ENCODE data around the gene ROR1.

DNA sequence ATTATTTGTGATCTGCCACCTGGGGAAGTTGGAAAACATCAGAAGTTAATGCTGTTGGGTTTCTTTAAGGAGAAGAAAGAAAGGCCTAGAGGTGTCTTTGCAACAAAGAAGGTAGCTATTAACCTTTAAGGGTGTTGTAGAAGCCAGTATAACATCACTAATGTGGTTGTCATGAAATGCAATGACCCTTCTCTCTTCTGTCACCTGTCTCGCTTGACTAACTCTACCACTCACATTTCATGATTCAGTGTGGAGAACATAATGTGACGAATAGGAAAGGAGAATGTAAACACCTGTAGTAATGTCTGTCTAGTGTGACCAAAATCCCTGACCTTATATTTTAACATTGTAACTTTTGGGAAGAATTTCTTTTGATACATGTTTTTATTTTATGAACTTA is 217.9 kb downstream of the ROR1 start:
- TF ChIP-seq, protein P1, sequence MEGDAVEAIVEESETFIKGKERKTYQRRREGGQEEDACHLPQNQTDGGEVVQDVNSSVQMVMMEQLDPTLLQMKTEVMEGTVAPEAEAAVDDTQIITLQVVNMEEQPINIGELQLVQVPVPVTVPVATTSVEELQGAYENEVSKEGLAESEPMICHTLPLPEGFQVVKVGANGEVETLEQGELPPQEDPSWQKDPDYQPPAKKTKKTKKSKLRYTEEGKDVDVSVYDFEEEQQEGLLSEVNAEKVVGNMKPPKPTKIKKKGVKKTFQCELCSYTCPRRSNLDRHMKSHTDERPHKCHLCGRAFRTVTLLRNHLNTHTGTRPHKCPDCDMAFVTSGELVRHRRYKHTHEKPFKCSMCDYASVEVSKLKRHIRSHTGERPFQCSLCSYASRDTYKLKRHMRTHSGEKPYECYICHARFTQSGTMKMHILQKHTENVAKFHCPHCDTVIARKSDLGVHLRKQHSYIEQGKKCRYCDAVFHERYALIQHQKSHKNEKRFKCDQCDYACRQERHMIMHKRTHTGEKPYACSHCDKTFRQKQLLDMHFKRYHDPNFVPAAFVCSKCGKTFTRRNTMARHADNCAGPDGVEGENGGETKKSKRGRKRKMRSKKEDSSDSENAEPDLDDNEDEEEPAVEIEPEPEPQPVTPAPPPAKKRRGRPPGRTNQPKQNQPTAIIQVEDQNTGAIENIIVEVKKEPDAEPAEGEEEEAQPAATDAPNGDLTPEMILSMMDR (IDR thresholded peaks at IDR 0.05): no peak
- TF ChIP-seq POLR2A (IDR thresholded peaks at IDR 0.05) (no peak), POLR2AphosphoS5 (IDR thresholded peaks at IDR 0.05) (no peak), EP300 (IDR thresholded peaks at IDR 0.05) (no peak)

Measured in suprapubic skin (tissue), 4 donors.